ENCODE data around the gene ERG.

- TF ChIP-seq POLR2A (IDR thresholded peaks at IDR 0.05; ENCODE audit: low read length) (no peak), GATA1 (IDR thresholded peaks at IDR 0.05; ENCODE audit: low read depth, low read length) (no peak)
Observed at GRCh38 chr21:38380481-38381137, 117.7 kb downstream of the ERG start.
